GOT3 (cell line): Measurements from ENCODE around the gene SRPRA.
"Not testable (repeated sequence)": the region's sequence is repeated elsewhere in the genome, so short reads cannot be mapped to it uniquely, and the experiment has no call there.

Source experiments
- DNase-seq: peaks from one replicate; lab custom pipeline; 2025; ENCODE audit warnings: mixed read lengths; lab: John Stamatoyannopoulos, UW

Gene SRPRA

DNA sequence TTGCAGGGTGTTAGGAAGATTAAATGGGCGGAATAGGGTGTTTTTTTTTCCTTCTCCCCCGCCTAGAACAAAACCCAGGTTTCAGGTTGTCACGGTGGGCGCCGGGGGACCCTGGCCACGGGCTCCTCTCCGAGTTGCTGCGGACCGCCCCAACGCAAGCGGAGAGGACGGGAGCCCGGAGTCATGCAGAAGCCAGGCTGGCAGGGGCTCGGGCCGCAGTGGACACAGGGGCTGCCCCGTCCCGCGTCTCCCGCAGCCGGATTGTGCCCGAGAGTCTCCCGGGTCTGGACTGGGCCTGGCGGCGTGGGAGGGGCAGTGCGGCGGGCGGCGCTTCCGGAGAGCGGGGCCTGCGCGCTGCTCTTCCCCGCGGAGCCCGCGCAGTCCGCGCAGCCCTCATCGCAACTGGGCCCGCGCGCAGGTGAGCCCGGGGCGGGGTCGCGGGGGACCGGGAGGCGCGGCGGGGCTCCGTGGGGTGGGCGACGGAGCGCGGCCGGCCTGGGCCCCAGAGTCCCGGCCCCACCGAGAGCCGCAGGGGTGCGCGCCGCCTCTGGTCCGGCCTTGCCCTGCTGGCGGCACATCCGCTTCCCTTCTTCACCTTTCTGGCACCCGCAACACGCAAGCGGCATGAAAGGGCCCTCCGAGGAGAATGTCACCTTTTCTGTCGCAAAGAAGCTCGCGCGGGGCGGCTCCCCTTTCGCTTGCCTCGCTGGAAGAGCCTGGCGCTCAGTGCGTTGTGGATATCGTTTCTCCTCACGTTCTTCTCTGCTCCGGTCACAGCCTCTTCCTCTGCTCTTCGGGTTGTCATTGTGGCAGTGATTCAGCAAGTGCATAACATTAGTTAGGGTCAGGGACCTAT, 14.3 kb upstream of the SRPRA start, which contains the start of gene TIRAP:
Gene TIRAP, plus strand, starts transcription at position 358 of the 856 bp plus-strand sequence. CDS start 7,802 bp downstream, outside the sequence.
- no peak for DNase-seq

DNA sequence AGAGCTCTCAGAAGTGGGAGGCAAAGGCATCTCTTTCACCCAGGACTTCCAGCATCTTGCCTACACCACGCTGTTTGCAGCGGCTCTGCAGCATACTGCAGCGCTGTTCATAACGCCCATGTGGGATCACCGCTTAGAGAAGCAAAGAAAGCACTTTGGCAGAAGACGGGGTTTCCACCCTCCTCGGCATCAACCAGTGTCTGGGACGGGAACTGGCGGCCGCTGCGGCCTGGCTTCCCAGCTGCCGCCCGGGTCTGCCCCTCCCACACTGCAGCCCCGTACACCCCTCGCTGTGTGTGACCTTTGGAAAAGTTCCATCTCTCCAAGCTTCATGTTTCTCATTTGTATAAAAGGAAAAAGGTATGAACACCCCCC, 13.7 kb upstream of the SRPRA start:
- no peak for DNase-seq

GRCh38 chr11:126281666-126282175, 13.0 kb upstream of the SRPRA start:
- no peak for DNase-seq

- no peak for DNase-seq
Observed at GRCh38 chr11:126281245-126281644, 12.6 kb upstream of the SRPRA start.

GRCh38 chr11:126280595-126280994, 11.9 kb upstream of the SRPRA start:
- DNase-seq, result no peak

DNA sequence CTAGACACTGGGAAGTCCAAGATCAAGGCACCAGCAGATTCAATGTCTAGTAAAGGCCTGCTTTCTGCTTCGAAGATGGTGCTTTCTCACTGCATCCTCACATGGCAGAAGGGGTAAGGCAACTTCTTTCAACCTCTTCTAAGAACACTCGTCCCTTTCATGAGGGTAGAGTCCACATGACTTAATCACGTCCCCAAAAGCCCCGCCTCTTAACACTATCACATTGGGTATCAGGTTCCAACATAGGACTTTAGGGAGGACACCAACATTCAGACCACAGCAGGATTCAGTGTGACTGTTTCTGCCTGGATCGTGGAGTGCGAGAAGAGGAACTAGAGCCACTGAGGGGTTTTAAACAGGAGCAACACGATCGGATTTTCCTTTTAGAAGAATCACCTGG, 10.5 kb upstream of the SRPRA start:
- no peak for DNase-seq

GRCh38 chr11:126277780-126278179, 9.1 kb upstream of the SRPRA start:
- no peak for DNase-seq

DNA sequence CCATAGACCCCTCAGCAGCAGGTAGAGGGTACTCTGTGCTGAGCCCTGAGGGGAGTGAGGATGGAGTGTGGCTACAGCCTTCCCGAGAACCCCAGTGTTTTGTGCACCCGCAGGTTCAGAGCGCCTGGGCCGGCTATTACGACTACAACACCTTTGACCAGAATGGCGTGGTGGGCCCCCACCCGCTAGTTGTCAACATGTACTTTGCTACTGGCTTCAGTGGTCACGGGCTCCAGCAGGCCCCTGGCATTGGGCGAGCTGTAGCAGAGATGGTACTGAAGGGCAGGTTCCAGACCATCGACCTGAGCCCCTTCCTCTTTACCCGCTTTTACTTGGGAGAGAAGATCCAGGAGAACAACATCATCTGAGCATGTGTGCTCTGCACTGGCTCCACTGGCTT, 8.6 kb upstream of the SRPRA start:
- no peak for DNase-seq

GRCh38 chr11:126268361-126268707, 361 bp downstream of the SRPRA start:
- no peak for DNase-seq

GRCh38 chr11:126267650-126268049, 1.0 kb downstream of the SRPRA start:
- DNase-seq, result no peak

DNA sequence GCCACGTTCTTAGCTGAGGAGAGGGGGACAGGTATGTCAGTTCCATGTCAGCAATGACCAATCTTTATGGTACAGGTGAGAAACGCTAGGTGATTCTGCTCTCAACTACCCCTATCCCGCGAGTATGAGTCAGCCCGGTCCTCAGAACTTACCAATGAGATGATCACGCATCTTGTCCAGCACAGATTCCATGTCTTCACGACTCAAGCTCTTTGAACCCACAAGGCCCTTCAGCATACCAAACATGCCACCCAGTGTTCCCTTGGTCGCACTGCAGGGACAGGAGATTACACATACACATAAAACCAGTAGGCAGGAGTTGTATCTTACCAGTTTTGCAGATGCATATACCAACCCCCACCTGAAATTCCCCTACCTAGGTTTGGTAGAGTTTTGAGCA, 2.9 kb downstream of the SRPRA start:
- DNase-seq, result no peak

DNA sequence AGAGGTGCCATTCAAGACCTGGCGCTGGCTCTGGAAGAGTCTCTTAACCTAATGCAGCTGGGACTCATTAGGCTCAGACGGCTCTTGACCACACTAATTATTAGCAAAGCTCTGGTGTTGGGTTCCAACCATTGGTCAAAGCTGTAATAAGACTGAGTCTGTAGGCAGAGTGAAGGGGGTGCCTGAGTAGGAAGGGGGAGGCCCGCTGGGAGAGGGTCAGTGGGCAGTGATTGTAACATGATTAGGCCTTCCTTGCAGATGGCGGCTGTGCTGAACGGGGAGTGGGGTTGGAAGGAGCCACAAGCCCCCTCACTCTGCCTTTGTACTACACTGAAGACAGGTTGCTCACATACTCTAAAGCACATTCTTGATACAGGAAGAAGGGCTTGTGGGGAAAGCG, 5.2 kb downstream of the SRPRA start:
- no peak for DNase-seq

DNA sequence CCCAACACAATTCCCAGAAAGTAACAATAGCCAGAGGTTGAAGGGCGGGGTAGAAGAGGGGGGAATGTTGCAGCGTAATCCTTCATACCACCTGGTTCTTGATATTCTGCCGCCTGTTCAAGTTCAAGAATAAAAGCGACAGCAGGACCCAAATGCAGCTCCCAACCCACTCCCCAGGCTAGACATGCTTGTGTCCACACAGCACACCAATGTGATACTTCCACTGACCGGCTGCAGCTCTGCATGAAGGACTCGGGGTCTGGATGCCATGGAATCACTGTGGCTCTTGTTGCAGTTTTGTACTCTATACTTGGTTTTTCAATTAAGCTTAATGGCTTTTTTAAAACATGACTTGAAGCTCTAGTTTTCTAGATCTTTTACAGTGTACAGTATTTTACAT, 6.5 kb downstream of the SRPRA start:
- no peak for DNase-seq

DNA sequence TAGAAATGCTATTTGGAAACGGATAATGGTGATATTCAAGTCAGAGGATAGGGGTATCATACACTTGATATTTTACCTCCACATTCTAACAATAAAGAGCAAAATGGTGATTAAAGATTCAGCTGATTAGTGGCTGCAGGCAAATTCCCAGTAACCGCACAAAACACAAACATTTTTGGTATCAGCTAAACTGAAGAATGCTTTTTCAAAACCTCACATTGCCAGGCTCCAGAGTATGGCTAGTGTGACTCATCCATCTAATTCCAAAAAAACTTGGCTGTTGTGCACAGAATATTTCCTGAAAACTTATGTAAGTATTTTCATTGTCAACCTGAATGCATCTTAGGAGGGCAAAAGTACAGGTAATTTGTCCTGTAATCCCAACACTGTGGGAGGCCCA, 10.9 kb downstream of the SRPRA start:
- no peak for DNase-seq

DNA sequence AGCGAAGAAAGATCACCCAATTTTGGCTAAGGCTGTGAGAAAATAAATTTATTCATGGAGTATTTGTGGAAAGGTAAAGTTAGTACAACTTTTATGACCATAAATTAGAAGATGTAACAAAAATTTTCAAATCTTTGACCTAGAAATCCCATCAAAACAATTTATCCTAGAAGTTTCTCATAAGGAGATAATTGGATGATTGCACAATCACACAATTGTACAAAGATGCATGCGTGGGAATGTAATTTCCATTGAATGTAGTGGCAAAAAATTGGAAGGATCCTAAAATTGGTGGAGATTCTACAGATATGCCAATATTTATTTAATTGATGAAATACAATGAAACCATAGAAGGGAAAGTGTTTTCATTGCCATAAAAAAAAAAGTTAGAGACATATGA, 11.6 kb downstream of the SRPRA start:
- no peak for DNase-seq

GRCh38 chr11:126256216-126256615, 12.5 kb downstream of the SRPRA start:
- no peak for DNase-seq

GRCh38 chr11:126255507-126255906, 13.2 kb downstream of the SRPRA start:
- not testable (repeated sequence) for DNase-seq

DNA sequence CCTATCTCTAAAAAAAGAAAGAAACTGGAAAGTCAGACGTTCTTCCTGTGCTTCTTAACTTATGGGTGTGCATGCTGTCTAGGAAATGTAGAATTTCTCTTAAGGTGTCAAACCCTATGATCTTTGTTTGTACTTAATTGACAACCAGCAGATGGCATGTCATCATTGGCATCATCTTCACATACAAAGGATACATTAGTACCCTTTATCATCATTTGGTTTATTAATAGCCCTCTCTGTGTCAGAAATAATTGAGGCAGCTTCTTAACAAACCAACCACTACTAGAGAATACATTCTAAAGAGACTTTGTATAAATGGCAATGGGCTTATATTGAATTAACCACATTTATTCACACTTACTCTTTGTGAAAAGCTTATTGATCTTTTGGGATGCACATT, 13.9 kb downstream of the SRPRA start:
- no peak for DNase-seq

GRCh38 chr11:126253265-126253664, 15.4 kb downstream of the SRPRA start:
- DNase-seq, result no peak

DNA sequence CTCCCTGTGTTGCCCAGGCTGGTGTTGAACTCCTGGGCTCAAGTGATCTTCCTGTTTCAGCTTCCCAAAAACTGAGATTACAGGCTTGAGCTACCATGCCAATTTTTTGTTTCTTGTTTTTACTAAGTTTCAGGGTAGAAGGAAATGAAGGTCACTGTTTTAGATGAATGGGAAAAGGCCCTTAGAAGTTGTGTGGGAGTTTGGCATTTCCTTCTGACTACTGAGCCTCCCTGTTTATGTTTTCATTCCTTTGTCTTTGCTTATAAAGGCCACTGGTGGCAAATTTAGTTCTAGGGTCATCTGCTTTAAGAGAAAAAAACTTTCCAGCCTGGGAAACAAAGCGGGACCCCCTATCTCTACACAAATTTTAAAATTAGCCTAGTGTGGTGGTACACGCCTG, 22.1 kb downstream of the SRPRA start:
- DNase-seq, result no peak

- no peak for DNase-seq
Observed at GRCh38 chr11:126233391-126233790, 35.3 kb downstream of the SRPRA start.

DNA sequence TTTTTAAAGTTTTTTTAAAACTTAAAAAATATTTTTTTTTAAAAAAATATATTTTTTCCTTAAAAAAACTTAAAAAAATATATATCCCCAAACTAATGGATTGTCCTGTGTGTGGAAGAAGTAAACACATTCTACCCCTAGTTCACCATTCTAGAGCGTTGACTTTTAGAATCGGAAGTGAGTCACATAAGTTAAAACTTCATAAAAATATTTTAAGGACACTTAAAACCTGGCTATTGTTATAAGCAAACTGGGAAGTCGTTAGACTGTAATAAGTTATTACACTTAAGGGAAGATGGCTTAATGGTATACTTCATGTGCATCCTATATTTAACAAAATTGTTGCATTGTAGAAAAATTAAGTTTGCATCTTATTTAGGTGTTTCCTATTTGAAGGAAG, 36.0 kb downstream of the SRPRA start:
- DNase-seq, result no peak

GRCh38 chr11:126231725-126232459, 36.8 kb downstream of the SRPRA start:
- no peak for DNase-seq
